ENCODE measurements around the gene NUMB.
A peak's percentile ranks its signal among the peaks of the same experiment; 100 is the strongest.
"Not testable (repeated sequence)": the region's sequence is repeated elsewhere in the genome, so short reads cannot be mapped to it uniquely, and the experiment has no call there.

The NUMB gene

DNA sequence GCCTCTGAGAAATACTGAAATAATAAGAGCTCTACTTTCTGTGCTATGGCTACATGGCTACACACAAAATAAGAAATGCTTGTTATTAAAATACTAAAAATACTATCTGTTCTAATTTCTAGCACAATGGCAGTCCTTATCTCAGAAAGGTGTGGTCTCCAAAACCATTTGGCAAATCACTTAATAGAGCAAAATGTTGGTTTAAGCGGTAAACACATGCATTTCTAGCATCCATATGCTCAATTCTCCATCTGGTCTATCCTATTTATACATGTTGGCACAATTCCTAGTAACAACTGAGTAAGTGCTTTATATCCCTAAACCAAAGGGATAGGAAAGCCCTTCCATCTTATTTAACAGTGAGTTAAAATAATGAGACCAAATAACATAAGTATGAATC lies 114.0 kb downstream of the NUMB start:
- peak; percentile 12 for DNase-seq

DNA sequence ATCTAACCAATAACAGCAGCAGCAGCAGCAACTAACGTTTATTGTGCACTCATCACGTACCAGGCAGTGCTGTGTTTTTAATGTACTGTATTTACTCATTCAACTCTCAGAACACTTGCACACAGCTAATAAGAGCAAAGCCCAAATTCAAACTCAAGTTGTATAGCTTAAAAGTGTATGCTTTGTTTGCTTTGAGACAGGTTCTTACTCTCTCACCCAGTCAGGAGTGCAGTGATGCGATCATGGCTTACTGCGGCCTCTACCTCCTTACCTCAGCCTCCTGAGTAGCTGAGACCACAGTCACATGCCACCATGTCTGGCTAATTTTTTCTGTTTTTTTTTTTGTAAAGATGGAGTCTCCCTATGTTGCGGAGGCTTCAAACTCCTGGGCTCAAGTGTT lies 115.7 kb downstream of the NUMB start:
- DNase-seq: no peak

GRCh38 chr14:73339846-73340595 lies 118.3 kb downstream of the NUMB start:
- DNase-seq: no peak

DNA sequence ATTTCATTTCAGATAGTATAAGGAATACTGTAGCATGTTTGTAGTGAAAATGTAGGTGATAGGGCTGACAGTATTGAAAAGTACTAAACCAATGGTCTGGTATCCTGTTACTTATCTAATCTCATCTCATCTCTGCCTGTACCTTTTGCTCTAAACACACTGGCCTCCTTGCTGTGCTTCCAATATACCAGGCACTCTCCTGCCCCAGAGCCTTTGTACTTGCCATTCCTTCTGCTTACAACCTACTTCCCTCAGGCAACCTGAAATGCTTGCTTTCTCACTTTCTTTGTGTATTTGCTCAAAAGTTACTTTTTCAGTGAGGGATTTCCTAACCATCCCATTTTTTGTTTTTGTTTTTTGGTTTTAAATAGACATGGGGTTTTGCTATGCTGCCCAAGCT lies 119.1 kb downstream of the NUMB start:
- DNase-seq: no peak

DNA sequence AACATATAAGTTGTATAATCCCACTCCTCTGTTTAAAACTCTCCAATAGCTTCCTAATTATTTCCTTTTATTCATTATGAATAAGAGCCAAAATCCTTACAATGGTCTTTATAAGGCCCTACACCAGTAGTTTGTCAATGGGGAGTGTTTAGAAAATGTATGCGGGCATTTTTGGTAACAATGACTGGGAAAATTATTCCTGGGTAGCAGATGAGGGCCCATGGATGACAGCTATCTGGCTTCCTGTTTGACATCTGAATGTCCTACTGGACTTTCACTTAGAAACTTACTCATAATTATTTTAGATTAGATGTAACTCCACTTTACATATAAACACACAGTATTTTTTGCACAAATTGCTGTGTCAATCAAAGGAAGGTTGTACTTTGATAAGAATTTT lies 119.8 kb downstream of the NUMB start:
- no peak for DNase-seq

GRCh38 chr14:73333031-73333430 lies 125.3 kb downstream of the NUMB start:
- no peak for DNase-seq

- DNase-seq: no peak
Measured at GRCh38 chr14:73325630-73326299, 132.6 kb downstream of the NUMB start.

DNA sequence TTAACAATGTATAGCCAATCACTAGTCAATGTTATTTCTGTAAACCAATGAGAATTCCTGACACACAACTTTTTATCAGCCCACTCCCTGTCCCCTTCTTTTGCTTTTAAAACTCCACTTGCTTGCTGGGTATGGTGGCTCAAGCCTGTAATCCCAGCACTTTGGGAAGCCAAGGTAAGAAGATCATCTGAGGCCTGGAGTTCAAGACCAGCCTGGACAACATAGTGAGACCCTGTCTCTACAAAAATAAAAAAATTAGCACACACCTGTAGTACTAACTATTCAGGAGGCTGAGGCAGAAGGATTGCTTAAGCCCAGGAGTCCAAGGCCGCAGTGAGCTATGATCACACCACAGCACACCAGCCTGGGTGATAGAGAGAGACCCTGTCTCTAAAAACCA lies 133.3 kb downstream of the NUMB start:
- no peak for DNase-seq

DNA sequence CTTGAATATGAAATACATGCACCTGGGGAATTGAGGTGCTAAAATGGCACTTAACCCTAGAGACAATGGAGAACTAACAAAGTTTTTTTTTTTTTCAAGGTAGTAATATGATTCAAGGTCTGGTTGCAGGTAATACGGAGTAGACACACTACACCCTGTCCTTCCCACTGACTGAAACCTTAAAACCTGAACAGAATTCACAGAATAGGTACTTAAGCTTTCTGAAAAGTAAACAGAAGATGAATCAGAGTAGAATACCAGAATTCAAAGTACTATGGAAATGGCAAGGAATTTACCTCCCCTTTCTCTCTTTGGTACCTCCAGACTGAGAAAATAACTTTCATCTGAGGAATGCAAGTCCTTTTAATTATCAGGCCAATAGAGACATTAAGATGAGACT lies 133.8 kb downstream of the NUMB start:
- no peak for DNase-seq

DNA sequence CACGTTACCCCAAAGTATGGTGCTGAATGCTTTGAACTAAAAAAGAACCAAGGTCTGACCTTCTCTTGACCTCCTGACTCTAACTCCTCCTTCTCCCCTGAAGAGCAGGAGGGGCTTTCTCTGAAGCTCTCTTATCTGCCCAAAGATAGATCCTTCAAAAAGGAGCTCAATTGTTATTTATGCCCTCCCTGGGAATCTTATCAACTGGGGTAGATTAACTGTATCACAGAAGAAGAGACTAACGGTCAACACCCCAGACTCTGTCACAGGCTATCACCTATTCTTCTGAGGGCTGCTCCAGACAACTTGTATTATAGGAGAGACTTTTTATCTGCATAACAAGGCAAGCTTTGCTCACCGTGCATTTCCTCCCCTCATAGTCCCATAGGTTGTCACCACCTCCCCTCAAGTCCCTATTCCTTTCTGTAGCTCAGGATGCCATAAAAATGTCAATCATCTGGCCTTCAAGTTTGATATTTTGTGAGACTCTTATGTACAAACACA lies 134.4 kb downstream of the NUMB start:
- DNase-seq: no peak

GRCh38 chr14:73313151-73313550 lies 145.2 kb downstream of the NUMB start:
- no peak for DNase-seq

- no peak for DNase-seq
Measured at GRCh38 chr14:73312687-73313086, 145.7 kb downstream of the NUMB start.

DNA sequence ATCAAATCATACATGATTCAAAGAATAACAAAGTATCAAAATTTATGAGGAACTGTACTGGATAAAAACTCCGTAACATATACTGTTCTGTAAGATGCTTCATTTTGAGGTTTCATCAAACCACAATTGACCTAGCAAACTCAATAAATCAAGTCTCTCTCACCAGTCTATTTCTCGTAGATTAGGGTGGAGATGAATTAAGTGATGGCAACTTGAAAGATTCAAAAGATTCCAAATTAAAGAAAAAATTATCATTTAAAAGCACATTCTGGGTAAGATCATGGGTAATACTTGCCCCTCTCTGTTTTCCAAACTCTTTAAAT lies 146.7 kb downstream of the NUMB start:
- no peak for DNase-seq

- DNase-seq: not testable (repeated sequence)
Measured at GRCh38 chr14:73309207-73309606, 149.1 kb downstream of the NUMB start.

DNA sequence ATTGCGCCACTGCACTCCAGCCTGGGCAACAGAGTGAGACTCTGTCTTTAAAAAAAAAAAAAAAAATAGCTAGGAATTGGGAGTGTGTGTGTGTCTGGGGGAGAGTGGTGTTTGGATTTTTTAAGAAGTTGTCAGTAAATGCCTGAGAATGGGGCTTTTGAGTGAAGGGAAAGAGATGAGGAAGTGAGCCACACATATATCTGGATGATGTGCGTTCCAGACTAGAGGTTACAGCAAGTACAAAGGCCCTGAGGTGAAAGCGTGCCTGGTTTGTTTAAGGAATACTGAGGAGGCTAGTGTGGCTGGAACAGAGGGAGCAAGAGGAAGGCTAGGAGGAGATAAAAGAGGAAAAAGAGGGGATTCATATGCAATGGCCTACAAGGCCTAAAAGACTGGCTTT lies 151.1 kb downstream of the NUMB start:
- no peak for DNase-seq

DNA sequence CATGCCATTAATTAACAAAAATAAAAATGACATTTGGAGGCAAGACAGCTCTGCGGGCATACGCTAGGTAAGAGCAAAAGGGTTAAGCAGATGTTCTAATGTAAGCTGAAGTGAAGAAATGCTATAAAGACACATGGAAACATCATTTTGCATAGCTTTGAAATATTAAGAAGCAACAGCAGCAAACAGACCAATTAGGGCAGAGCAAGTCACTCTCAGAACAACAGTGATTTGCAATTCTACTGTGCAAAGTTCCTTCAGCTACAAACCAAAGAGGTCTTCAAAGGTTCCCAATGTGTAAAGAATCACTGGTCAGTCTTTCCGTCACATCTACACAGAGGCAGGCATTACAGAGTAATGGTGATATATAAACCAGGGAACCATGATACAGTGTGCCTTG lies 152.8 kb downstream of the NUMB start:
- no peak for DNase-seq

DNA sequence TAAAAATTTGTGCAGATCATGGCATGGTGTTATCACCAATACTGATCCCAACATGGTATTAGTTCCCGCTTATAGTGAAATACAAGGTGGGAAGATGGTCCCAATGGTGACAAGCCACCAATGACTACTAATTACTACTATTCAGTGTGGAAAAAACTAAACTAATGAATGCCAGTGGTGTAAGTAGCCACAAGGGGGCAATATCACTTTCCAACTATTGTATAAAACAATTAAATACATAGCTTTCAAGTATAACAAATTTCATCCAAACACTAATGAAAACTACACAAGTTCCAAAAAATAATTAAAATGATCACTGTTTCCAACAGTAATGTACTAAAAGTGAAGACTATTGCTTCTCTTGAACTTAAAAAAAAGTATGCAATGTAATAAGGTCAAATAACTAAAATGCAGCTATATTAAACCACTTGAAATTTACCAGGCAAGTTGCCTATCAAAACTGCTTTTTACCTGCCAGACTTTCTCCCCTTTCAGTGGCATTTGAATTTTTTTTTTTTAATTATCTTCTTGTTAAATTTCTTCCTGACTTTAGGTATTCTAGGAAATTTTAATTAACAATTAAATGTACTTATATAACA lies 163.0 kb downstream of the NUMB start:
- peak; percentile 50 for DNase-seq

DNA sequence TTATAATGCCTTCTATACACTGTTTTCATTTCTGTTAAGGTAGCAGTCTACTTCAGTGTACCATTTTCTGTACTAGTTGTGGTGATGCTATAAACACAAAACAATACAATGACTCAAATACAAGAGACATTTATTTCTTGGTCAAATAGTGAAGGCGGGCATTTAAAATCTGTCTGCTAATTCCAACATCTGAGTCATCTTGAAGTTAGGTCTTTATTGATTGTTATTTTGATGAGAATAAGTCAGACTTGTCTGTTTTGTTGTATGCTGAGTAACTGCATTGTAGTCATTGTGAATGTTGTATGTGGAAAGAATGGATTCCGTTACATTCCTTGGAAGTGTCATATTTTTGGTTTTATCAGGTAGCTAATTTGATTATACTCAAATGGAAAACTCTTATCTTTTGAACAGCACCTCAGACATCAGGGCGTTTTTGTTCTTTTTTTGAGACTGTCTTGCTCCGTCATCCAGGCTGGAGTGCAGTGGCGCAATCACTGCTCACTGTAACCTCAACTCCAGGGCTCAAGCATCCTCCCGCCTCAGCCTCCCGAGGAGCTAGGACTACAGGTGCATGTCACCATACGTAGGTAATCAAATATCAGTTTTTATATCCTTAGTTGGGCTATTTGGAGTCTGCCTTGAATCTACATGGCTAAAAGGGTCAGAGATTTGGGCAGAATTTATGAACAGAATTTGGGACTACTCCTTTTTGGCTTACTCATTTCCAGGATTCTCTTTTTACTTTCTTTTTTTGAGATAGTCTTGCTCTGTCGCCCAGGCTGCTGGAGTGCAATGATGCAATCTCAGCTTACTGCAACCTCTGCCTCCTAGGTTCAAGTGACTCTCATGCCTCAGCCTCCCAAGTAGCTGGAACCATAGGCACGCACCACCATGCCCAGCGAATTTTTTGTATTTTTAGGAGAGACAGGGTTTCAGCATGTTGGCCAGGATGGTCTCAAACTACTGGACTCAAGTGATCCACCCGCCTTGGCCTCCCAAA lies 164.3 kb downstream of the NUMB start:
- no peak for DNase-seq

GRCh38 chr14:73290279-73290678 lies 168.1 kb downstream of the NUMB start:
- no peak for DNase-seq

GRCh38 chr14:73289729-73290128 lies 168.6 kb downstream of the NUMB start:
- no peak for DNase-seq

DNA sequence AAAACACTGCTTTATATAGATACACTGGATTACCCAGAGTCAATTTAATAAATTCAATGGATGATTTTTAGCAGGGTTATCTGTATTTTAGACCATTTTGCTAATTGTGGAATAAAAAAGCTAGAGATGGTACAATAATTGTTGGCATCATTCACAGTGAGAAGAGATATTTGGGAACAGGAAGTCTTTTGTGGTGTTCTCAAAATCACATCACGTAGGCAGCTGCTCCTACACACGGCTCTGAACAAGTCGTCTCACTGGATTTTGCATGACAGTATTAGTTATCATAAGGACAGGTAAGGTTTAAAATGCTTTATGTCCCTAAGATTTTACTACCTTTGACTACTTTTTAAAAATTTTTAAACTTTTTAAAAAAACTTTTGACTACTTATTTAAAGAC lies 169.0 kb downstream of the NUMB start:
- DNase-seq: no peak

- no peak for DNase-seq
Measured at GRCh38 chr14:73287071-73287470, 171.3 kb downstream of the NUMB start.

GRCh38 chr14:73286598-73286997 lies 171.7 kb downstream of the NUMB start:
- DNase-seq: no peak

All from NCI-H1105 (cell line).